Activated CD4-positive, alpha-beta T cell treated with anti-CD3 and anti-CD28 coated beads, Interleukin-2, amount 50 U/mL, for 1 hour (primary cell): ENCODE data around the gene LDLRAD3.

ENCODE experiments used
- DNase-seq: peaks from one replicate; pipeline ENCODE4 v3.0.0-alpha.2; 2020

LDLRAD3 gene

GRCh38 chr11:36109850-36110606, 166.2 kb downstream of the LDLRAD3 start:
- DNase-seq, result no peak

GRCh38 chr11:36110668-36111410, 167.0 kb downstream of the LDLRAD3 start:
- no peak for DNase-seq

GRCh38 chr11:36114095-36114494, 170.2 kb downstream of the LDLRAD3 start:
- DNase-seq, result no peak

GRCh38 chr11:36115378-36115801, 171.5 kb downstream of the LDLRAD3 start:
- DNase-seq, result no peak

GRCh38 chr11:36116161-36116560, 172.3 kb downstream of the LDLRAD3 start:
- no peak for DNase-seq

- DNase-seq, result no peak
Measured at GRCh38 chr11:36118084-36118483, 174.2 kb downstream of the LDLRAD3 start.

- DNase-seq, result no peak
Measured at GRCh38 chr11:36119300-36119699, 175.4 kb downstream of the LDLRAD3 start.

- DNase-seq, result no peak
Measured at GRCh38 chr11:36121054-36121453, 177.2 kb downstream of the LDLRAD3 start.

GRCh38 chr11:36122671-36123070, 178.8 kb downstream of the LDLRAD3 start:
- no peak for DNase-seq

GRCh38 chr11:36123336-36124101, 179.7 kb downstream of the LDLRAD3 start:
- no peak for DNase-seq

GRCh38 chr11:36126678-36127077, 182.8 kb downstream of the LDLRAD3 start:
- DNase-seq, result no peak

GRCh38 chr11:36127550-36127949, 183.7 kb downstream of the LDLRAD3 start:
- no peak for DNase-seq

- DNase-seq, result no peak
Measured at GRCh38 chr11:36129955-36130354, 186.1 kb downstream of the LDLRAD3 start.

- no peak for DNase-seq
Measured at GRCh38 chr11:36130401-36130800, 186.5 kb downstream of the LDLRAD3 start.

GRCh38 chr11:36131721-36132397, 188.0 kb downstream of the LDLRAD3 start:
- no peak for DNase-seq

GRCh38 chr11:36132940-36133339, 189.1 kb downstream of the LDLRAD3 start:
- no peak for DNase-seq

GRCh38 chr11:36135076-36135475, 191.2 kb downstream of the LDLRAD3 start:
- DNase-seq, result no peak

- DNase-seq, result no peak
Measured at GRCh38 chr11:36139767-36140166, 195.9 kb downstream of the LDLRAD3 start.

- DNase-seq, result no peak
Measured at GRCh38 chr11:36141196-36141953, 197.5 kb downstream of the LDLRAD3 start.

- DNase-seq, result no peak
Measured at GRCh38 chr11:36141956-36142355, 198.1 kb downstream of the LDLRAD3 start.

- no peak for DNase-seq
Measured at GRCh38 chr11:36142439-36142838, 198.6 kb downstream of the LDLRAD3 start.

GRCh38 chr11:36142879-36143278, 199.0 kb downstream of the LDLRAD3 start:
- DNase-seq, result no peak
